GM18951 (cell line): ENCODE data around the gene SPIN3.
"Not testable (repeated sequence)": the region's sequence is repeated elsewhere in the genome, so short reads cannot be mapped to it uniquely, and the experiment has no call there.

Experiments used
- POLR2A ChIP-seq: IDR thresholded peaks from 4 replicates; pipeline ENCODE4 v1.6.1; 2011; ENCODE audit warnings: mild to moderate bottlenecking; ENCODE audit not compliant: insufficient read length, insufficient read depth; ENCODE audit errors: extremely low read depth
- in situ Hi-C: fragments of 300-500 bp; cut with MboI; formaldehyde crosslinking; loops from one replicate; pipeline ENCODE4 v1.12.0; 2022; ENCODE audit warnings: low sequenced_read_pairs, mixed read lengths, inconsistent platforms; ENCODE audit not compliant: unreplicated experiment

The SPIN3 gene

GRCh38 chrX:56995271-56995994 lies at the start of gene SPIN3:
TSS of gene SPIN3 (minus strand) at chrX:56995541. CDS start at chrX:56994947, 594 bp downstream.
- in situ Hi-C loops, result loop anchor here (25.0 kb wide), 1 partner anchor 183 kb away; no protein-coding TSS in a partner anchor
- TF ChIP-seq POLR2A, result peak; percentile 72

- in situ Hi-C loops, result no loop called here
- TF ChIP-seq POLR2A, result no peak
Observed at GRCh38 chrX:57044245-57044644, 48.9 kb upstream of the SPIN3 start.

- in situ Hi-C loops, result not testable (repeated sequence)
Observed at GRCh38 chrX:57037265-57037664, 41.9 kb upstream of the SPIN3 start.

GRCh38 chrX:56994375-56995270 lies 718 bp downstream of the SPIN3 start:
- TF ChIP-seq POLR2A, result no peak
- in situ Hi-C loops, result loop anchor here (25.0 kb wide), 1 partner anchor 182 kb away; no protein-coding TSS in a partner anchor

GRCh38 chrX:56987741-56988140 lies 7.6 kb downstream of the SPIN3 start:
- in situ Hi-C loops, result loop anchor here (25.0 kb wide), 1 partner anchor 175 kb away; no protein-coding TSS in a partner anchor
- TF ChIP-seq POLR2A, result no peak

GRCh38 chrX:56986138-56986537 lies 9.2 kb downstream of the SPIN3 start:
- in situ Hi-C loops, result loop anchor here (25.0 kb wide), 1 partner anchor 174 kb away; no protein-coding TSS in a partner anchor
- TF ChIP-seq POLR2A, result no peak

GRCh38 chrX:56978172-56978571 lies 17.2 kb downstream of the SPIN3 start:
- no peak for TF ChIP-seq POLR2A
- in situ Hi-C loops, result loop anchor here (25.0 kb wide), 1 partner anchor 166 kb away; no protein-coding TSS in a partner anchor

- in situ Hi-C loops, result loop anchor here (25.0 kb wide), 1 partner anchor 163 kb away; no protein-coding TSS in a partner anchor
- TF ChIP-seq POLR2A, result no peak
Observed at GRCh38 chrX:56975611-56976010, 19.7 kb downstream of the SPIN3 start.

GRCh38 chrX:56974408-56974807 lies 20.9 kb downstream of the SPIN3 start:
- no peak for TF ChIP-seq POLR2A
- in situ Hi-C loops, result no loop called here

- in situ Hi-C loops, result no loop called here
- TF ChIP-seq POLR2A, result no peak
Observed at GRCh38 chrX:56969559-56969958, 25.8 kb downstream of the SPIN3 start.

- TF ChIP-seq POLR2A, result no peak
- in situ Hi-C loops, result no loop called here
Observed at GRCh38 chrX:56968980-56969379, 26.4 kb downstream of the SPIN3 start.

- in situ Hi-C loops, result no loop called here
- TF ChIP-seq POLR2A, result no peak
Observed at GRCh38 chrX:56963377-56963776, 32.0 kb downstream of the SPIN3 start.

- TF ChIP-seq POLR2A, result no peak
- in situ Hi-C loops, result no loop called here
Observed at GRCh38 chrX:56947699-56948098, 47.6 kb downstream of the SPIN3 start.

- in situ Hi-C loops, result not testable (repeated sequence)
Observed at GRCh38 chrX:56946201-56946600, 49.1 kb downstream of the SPIN3 start.

- in situ Hi-C loops, result not testable (repeated sequence)
Observed at GRCh38 chrX:56945226-56945625, 50.1 kb downstream of the SPIN3 start.
